T-helper 2 cell treated with Interferon-gamma antibody and Interleukin-4, amounts not matched to agents 100 ng/mL and 5 ng/mL, for 36 hours (primary cell): ENCODE data around the gene PHC1. TPM values are rescaled to one million over a fixed set of nuclear protein-coding genes. Genes with fewer than 3 reads are reported as not detected.
"Not testable (repeated sequence)": the region's sequence is repeated elsewhere in the genome, so short reads cannot be mapped to it uniquely, and the experiment has no call there.

ENCODE experiments used
- intact Hi-C: fragments of 100-400 bp; cut with micrococcal nuclease; formaldehyde crosslinking; loops from one replicate; pipeline ENCODE4 v1.15.1; 2023
- total RNA-seq: library from RNA; stranded (reverse); gene quantifications from 2 replicates; pipeline ENCODE4 v1.2.3, GENCODE V29; 2022

Gene PHC1
- total RNA-seq, 1 donor from 2014 or later: 16.3 TPM

DNA sequence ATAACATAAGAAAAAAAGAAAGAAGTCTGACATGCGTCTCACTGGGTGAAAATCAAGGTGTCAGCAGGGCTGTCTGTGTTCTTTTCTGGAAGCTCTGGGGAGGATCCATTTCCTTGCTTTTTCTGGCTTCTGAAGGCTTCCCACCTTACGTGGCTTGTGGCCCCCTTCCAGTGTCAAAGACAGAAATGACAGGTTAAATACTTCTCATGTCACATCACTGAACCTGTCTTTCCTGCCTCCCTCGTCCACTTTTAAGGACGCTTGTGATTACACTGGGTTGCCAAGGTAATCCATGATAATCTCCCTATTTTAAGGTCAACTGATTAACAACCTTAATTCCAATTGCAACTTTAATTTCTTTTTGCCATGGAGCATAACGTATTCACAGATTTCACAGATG is 4.6 kb upstream of the PHC1 start:
- intact Hi-C loops: no loop called here

GRCh38 chr12:8911606-8912268 is 2.6 kb upstream of the PHC1 start:
- intact Hi-C loops: no loop called here

DNA sequence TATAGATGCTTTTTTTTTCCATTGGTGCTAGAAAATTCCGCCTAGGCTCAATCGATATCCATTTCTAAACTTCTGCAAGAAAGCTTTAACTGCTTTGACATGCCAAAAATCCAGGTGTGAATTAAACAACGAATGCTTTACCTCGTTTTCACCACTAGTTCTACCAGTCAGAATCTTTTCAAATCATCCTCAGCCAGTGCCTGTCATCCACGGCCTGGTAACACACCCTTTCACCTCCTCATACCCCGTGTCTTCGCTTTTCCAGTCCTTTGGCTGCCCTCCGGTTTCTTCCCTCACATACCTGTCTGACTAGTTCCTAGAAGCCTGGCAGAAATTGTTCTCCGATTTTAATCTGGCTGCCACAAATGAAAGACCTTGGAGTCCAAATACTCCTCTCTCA is 1.4 kb upstream of the PHC1 start:
- intact Hi-C loops: no loop called here

DNA sequence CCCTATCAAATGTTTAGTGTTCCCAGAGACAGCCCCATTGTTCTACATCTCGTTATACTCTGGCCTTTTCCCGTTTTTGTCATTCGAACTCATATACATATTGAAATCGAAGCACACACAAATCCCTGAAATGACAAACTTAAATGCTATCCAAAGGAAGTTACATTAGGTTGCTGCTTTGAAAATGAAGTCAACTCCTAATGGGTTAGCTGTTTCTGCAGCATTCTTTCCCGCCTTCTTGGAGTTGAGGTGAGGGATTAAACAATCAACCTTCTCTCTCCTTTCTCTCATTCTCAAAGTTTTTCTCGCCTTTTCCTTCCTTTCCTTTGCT is 642 bp upstream of the PHC1 start:
- intact Hi-C loops: loop anchor here (1.0 kb wide), 2 partner anchors 36 to 126 kb away; partner anchors contain the start of gene M6PR

DNA sequence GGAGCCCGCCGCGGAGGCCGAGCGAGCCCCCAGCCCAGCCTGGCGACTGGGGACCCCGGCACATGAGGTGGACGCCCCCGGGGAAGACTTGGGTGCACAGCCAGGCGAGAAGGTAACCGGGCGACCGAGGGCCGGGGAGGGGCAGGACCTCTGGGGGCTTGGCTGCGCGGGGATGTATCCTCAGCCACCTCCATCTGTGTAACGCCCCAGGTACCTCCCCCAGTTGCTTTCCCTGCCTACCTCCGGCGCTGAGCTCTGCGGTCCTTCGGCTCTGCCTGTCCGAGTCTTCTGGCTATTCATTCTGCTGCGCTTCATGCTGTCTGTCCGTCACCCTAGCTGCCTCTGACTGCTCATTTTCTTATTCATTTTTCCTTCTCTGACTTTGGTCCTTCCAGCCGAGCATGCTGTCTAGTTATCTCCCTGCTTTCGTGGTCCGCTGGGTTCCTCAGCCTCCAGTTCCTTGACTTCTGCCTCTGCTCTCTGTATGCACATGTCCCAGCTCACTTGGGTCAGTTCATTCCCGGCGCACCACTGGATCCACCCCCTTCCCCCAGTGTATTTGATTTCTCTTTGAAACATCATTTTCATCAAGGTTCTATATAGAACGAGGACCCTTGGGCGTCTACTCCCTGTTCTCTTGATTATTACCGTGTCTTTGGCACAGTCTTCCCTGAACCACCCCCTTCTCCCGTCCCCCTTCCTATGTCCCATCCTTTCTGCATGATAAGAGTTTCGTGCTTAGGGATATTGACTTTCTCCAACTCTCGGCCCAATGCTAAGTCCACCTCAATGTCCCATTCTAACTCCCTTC is 612 bp downstream of the PHC1 start:
- intact Hi-C loops: loop anchor here (1.0 kb wide), 2 partner anchors 34 to 124 kb away; partner anchors contain the start of gene M6PR

DNA sequence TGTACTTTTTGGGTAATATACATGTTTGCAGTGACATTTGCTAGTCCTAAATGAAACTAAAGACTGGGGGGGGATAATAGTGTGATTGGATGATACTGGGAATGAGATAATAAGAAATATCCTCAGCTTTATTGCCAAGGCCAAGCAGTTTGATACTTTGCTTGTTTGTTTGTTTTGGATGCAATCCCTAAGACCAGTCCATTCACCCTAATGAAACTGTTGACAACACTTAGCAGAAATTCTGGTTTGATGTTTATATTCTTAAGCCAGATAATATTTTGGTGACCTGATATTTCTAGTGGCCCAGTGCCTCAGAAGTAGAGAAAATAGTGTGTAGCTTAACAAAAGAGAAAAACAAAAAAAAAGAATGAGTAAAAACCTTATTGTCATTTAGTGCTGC is 1.8 kb downstream of the PHC1 start:
- intact Hi-C loops: no loop called here

GRCh38 chr12:8917031-8917430 is 2.7 kb downstream of the PHC1 start:
- intact Hi-C loops: no loop called here

DNA sequence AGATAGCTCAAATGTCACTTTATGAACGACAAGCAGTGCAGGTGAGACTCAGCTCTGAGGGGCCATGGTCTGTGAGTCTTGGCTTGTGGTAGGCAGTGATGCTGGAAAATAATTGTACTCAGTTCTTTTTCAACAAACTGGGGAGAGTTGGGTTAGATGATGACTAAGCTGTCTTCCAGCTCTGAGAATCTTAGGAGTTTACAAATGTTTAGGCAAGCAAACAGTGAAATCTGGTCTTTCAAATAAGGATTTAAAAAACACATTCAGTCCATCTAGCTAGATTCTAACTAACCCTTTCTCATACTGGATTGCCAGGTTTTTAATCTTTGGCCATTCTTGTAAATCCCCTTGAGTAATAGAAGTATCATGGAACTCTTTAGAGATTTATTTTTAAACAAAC is 3.4 kb downstream of the PHC1 start:
- intact Hi-C loops: no loop called here

DNA sequence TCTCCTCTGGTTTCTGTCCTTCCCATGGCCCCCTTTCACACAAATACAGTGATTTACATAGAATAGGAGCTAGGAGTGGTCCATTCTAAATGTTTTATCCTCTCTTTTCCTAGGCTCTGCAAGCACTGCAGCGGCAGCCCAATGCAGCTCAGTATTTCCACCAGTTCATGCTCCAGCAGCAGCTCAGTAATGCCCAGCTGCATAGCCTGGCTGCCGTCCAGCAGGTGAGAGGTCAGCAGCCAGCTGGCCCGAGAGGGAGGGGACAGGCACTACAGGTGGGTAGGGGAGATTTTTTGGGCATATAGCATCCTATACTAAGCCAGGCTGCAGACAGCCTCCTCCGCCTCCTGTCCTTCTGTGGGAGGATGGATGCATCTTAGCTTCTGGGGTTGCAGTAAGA is 5.3 kb downstream of the PHC1 start:
- intact Hi-C loops: not testable (repeated sequence)

DNA sequence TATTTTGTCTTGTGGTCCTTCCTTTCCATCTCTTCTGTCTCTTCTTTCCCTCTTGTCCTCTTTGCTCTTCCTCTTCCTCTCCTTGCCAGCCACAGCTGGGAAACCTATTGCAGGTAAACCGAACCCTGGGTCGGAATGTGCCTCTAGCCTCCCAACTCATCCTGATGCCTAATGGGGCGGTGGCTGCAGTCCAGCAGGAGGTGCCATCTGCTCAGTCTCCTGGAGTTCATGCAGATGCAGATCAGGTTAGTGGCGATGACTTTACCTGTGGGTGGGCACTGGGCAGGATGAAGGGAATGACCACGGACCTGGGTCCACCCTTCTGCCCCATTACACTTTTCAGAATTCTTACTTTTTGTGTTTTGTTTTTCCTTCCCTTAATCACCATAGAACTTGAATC is 8.2 kb downstream of the PHC1 start:
- intact Hi-C loops: no loop called here

GRCh38 chr12:8930655-8931323 is 16.5 kb downstream of the PHC1 start:
- intact Hi-C loops: not testable (repeated sequence)

DNA sequence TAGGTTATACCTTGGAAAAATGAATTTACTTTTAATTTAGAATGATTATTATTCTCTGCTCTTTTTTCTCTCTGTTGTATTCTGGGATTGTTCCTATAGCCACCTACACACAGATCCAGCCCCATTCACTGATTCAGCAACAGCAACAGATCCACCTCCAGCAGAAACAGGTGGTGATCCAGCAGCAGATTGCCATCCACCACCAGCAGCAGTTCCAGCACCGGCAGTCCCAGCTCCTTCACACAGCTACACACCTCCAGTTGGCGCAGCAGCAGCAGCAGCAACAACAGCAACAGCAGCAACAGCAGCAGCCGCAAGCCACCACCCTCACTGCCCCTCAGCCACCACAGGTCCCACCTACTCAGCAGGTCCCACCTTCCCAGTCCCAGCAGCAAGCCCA is 18.2 kb downstream of the PHC1 start:
- intact Hi-C loops: not testable (repeated sequence)

GRCh38 chr12:8934080-8934479 is 19.8 kb downstream of the PHC1 start:
- intact Hi-C loops: not testable (repeated sequence)

- intact Hi-C loops: no loop called here
Observed at GRCh38 chr12:8936735-8937134, 22.4 kb downstream of the PHC1 start.

DNA sequence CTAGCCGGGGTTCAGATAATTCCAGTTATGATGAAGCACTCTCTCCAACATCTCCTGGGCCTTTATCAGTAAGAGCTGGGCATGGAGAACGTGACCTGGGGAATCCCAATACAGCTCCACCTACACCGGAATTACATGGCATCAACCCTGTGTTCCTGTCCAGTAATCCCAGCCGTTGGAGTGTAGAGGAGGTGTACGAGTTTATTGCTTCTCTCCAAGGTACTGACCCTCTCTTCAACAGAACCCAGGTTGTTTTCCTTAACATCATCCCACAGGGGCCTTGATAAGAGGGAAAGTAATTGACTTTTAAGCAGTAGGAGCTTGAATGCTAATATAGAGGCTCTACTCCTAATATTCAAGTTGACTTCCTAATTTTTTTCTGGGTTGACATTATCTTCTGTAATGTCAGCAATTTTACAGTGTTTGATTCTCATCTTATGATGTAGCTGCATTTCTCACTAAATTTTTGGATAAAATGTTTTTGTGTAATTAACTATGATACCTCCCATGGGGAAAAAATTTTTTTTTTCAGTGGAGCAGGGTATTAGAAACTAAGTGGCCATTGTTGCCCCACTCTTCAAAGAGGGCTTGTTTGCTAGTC is 23.6 kb downstream of the PHC1 start:
- intact Hi-C loops: not testable (repeated sequence)

DNA sequence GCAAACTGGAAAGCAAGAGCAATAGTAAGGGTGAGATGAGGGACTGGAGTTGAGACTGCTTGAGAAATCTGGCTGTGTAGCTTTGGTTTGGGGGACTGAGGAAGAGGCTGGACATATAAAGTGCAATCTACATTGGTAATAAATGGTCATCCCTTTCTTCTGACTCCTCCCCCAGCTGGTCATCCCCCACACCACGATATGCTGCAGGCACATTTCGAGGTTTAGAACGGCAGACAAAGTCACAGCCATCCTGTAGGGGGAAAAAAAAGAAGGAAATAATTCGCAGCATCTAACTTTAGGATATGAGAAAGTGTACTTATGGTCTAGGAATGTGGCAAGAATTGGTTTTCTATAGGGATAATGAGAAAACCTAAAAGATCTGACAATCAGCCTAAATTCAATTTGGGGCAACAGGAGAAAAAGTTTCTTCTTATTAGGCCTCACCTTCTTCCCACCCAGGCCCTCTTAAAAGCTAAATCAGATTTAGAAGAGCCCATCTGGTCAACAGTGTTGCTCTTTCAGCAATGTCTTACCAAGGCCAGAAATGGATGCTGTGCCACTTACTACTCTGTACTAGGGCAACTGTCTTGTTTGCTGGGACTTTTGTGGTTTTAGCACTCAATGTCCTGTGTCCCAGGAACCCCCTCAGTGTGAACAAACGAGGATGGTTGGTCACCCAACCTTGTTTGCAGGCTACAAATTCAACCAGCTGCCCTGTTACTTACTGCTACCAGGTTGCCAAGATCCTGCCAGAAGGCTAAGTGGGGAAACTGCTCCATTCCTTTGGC is 27.6 kb downstream of the PHC1 start:
- intact Hi-C loops: no loop called here

DNA sequence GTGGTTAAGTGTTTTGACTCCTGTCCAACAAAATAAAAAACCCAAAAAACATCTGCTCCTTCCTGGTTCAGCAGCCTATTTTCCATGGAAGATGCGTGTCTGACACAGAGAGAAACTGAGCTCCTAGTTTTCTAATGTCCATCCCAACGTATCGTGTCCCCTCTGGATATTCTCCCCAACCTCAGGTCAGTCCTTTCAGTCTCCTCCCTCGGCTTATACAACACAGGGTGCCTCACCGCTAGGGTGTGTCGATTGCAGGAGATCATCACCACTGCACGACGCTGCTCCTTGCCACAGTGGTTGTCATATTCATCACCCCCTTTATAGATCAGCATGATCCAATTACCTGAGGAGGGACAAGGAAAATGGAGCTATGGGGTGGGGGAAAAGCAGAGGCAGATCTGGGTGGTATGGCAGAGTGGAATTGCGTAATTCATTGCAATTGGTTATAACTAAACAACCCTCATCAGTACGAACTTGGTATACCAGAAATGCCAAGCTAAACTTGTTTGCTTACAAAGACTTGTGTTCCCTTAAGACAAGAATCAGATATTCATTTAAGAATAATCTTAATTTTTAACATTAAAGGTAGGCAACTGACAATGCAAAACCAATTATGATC is 29.4 kb downstream of the PHC1 start:
- intact Hi-C loops: no loop called here

DNA sequence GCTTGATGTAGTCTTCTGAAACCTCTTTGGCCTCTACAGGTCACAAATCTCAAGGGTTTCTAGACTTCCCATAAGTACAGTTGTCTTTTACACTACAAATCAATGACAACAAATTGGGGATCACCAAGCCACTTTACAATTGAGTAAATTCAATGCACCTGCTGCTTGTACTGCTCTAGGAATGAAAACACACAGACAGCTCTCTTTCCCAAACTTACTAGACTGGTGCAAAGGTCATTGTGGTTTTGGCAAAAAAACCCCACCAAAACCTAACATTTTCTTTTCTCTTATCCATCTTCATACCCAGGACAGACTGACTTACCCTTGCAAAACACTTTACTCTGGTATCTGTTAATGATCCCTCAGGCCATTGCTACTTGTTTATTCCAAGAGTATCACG is 32.4 kb downstream of the PHC1 start:
- intact Hi-C loops: no loop called here

GRCh38 chr12:8947737-8948136 is 33.4 kb downstream of the PHC1 start:
- intact Hi-C loops: no loop called here

DNA sequence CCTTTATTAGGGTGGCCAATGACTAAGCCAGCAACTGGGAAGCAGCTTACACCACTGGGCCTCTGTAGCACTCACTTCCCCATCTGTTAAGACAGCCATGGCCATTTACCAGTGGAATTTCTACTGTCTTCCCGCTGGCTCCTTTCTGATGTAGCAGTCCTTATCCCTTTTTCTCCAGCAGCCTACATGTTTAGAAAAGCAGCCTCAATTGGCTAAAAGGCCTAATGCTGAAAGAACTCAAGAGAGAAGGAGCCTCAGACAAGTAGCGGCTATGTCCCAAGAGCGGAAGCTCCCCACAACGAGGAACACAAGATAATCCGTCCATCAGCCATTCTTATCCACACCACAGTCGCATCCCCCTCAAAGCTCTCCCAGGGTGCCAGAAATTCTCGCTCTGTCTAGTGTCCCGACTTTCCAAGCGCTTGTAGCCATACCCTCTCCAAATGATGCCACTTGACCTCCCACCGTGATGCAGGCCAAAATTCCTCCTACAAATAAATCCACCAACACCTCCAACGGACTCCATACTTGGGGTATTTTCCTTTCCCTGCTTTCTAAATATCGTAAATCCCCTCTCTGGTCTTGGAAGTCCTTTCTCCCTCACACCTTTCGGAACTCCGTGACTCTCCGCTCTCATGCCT is 34.5 kb downstream of the PHC1 start:
- intact Hi-C loops: loop anchor here (1.0 kb wide), 2 partner anchors 35 to 867 kb away; partner anchors contain the start of genes NECAP1 and PHC1
